Measurements from ENCODE around the gene CLEC16A.

The CLEC16A gene

GRCh38 chr16:11163761-11164261 lies 219.4 kb downstream of the CLEC16A start:
- DNase-seq: no peak
- in situ Hi-C loops (cut with HindIII; ENCODE audit: low pct_ligation_motif_present, low pct_unique_long_range_greater_than_20kb, low sequenced_read_pairs): no loop called here

- in situ Hi-C loops (cut with HindIII; ENCODE audit: low pct_ligation_motif_present, low pct_unique_long_range_greater_than_20kb, low sequenced_read_pairs): no loop called here
- DNase-seq: no peak
Observed at GRCh38 chr16:11164482-11165270, 220.3 kb downstream of the CLEC16A start.

DNA sequence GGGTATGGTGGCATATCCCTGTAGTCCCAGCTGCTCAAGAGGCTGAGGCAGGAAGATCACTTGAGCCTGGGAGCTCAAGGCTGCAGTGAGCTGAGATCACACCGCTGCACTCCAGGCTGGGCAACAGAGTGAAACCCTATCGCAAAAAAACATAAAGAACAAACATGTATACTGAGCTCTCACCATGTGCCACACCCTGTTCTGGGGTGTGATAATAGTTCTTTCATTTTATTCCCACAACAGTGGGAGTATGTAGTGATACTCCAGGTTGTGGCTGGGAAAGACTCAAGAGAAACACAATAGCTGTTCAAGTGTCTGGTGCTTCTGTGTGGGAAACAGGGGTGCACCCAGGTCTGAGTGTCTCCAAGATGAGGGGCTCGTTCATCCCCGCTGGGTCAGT lies 221.0 kb downstream of the CLEC16A start:
- DNase-seq: no peak
- in situ Hi-C loops (cut with HindIII; ENCODE audit: low pct_ligation_motif_present, low pct_unique_long_range_greater_than_20kb, low sequenced_read_pairs): no loop called here

- in situ Hi-C loops (cut with HindIII; ENCODE audit: low pct_ligation_motif_present, low pct_unique_long_range_greater_than_20kb, low sequenced_read_pairs): no loop called here
- no peak for DNase-seq
Observed at GRCh38 chr16:11165894-11166665, 221.7 kb downstream of the CLEC16A start.

- DNase-seq: no peak
Observed at GRCh38 chr16:11167581-11167980, 223.2 kb downstream of the CLEC16A start.

DNA sequence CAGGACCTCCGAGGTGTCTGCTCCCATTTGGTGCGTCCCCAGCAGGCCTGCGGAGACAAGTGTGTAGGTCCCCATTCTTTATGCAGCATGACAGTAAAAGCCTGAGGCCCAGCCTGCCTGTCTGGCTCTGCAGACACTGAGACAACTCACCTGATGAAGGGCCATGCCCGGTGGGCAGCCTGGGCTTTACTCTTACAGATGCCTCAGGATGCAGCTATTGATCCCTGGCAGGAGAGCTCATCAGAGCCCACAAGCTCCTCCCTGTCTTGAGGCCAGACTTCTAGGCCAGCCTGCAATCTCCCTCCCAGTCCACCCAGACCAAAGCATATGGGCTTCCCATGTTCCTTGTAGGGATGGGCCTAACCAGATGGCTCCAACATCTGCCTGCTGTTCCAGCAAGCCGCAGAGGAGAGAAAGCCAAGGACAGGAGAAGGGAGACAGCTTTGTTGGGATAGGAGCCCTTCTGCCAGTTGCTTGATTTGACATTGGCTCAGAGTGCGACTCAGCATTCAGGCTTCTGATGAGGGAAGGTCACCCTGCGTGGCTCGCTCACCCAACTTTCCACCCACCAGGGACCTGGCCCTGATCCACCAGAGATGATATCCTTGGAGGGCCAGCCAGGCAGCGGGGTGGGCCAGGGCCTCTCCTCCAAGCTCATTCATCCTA lies 224.2 kb downstream of the CLEC16A start:
- no peak for DNase-seq
- in situ Hi-C loops (cut with HindIII; ENCODE audit: low pct_ligation_motif_present, low pct_unique_long_range_greater_than_20kb, low sequenced_read_pairs): no loop called here

More at GRCh38 chr16:11167581-11167980, 223.2 kb downstream of the CLEC16A start:
- in situ Hi-C loops (cut with HindIII; ENCODE audit: low pct_ligation_motif_present, low pct_unique_long_range_greater_than_20kb, low sequenced_read_pairs): no loop called here

DNA sequence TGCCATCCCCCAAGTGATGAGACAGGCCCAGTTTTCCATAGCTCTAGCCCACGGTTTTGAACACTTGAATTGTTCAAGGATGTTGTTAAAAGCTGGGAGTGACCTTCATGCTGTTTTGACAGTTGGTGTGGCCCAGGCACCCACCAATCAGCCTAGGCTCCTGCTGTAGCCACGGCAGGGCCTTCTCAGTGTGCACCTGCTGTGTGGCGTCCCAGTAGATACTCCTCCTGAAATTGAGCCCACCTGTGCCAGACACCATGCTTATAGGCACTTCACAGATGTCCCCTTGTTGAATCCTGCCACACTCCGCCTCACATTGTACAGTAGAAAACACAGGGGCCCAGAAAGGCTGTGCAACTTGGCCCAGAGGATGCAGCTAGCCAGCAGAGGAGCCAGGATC lies 225.3 kb downstream of the CLEC16A start:
- in situ Hi-C loops (cut with HindIII; ENCODE audit: low pct_ligation_motif_present, low pct_unique_long_range_greater_than_20kb, low sequenced_read_pairs): no loop called here
- no peak for DNase-seq

DNA sequence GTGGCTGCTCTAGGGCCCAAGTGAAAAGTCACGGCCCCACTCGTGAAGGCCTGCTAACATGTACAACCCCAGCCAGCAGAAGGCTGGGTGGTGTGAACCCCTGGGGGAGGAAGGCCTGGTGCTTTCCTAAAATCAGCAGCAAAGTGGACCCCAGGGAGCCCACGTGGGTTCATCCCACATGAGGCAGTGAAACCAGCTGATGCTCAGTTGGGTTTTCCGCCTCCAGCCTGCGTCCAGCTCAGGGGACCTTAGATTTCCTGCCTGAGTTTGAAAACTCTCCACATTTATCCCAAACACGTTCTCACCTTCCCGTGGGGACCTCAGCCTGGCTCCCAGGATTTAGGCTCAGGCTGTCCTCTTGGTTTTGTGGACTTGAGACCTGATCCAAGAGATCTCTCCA lies 225.8 kb downstream of the CLEC16A start:
- in situ Hi-C loops (cut with HindIII; ENCODE audit: low pct_ligation_motif_present, low pct_unique_long_range_greater_than_20kb, low sequenced_read_pairs): no loop called here
- DNase-seq: no peak

DNA sequence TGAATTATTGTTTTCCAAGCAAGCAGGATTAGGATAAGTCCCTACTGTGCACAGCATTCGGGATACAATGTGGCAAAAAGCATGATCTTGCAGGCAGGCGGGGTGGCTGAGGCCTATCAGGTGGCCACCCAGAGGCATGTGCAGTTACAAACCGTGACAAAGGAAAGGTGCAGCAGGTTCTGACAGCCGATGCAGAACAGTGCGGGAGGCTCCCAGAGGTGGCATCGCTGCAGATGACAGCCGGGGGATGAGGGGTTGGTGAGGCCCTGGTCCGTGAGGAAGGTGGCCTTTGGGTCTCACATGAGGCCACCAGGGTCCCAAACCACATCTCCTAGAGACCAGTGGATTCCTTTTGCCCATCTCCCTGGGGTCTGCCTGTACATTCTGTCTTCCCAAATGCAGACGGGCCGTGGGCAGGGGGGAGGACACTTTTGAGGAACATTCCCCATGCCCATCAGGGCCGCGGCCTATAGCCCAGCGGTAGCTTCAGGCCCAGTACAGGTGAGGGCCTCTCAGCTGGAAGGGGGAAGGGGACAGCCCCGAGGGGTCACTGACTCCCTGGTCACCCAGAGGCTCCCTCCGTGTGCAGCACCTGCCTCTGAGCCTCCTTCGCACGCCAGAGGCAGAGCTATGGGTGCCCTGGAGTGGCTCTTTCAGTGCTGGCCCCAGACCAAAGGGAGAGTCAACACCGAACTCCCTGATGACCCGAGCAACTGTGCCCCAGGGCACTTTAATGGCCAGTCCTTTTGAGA lies 226.5 kb downstream of the CLEC16A start:
- no peak for DNase-seq
- in situ Hi-C loops (cut with HindIII; ENCODE audit: low pct_ligation_motif_present, low pct_unique_long_range_greater_than_20kb, low sequenced_read_pairs): no loop called here

- in situ Hi-C loops (cut with HindIII; ENCODE audit: low pct_ligation_motif_present, low pct_unique_long_range_greater_than_20kb, low sequenced_read_pairs): no loop called here
- DNase-seq: no peak
Observed at GRCh38 chr16:11171448-11171709, 227.0 kb downstream of the CLEC16A start.

GRCh38 chr16:11171757-11172299 lies 227.5 kb downstream of the CLEC16A start:
- in situ Hi-C loops (cut with HindIII; ENCODE audit: low pct_ligation_motif_present, low pct_unique_long_range_greater_than_20kb, low sequenced_read_pairs): no loop called here
- DNase-seq: no peak

- DNase-seq: no peak
- in situ Hi-C loops (cut with HindIII; ENCODE audit: low pct_ligation_motif_present, low pct_unique_long_range_greater_than_20kb, low sequenced_read_pairs): no loop called here
Observed at GRCh38 chr16:11173426-11173825, 229.1 kb downstream of the CLEC16A start.

DNA sequence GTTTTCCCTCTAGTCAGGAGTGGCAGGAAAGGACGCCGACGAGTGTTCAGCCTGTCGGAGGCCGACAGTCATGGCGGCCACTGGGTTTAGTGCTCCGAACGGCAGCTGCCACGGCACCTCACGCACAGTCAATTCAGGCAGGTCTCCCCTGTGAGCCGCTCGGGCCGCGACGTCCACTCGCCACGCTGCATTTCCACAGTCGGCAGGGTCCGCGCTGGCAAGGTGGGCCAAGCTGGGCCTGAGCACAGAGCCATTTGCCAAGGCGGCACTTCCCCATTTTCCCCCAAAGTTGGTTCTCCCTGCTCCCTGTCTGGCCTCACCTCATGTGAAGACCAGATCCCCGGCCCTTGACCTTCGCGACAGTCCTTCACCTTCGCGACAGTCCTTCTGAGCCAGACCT lies 229.8 kb downstream of the CLEC16A start:
- in situ Hi-C loops (cut with HindIII; ENCODE audit: low pct_ligation_motif_present, low pct_unique_long_range_greater_than_20kb, low sequenced_read_pairs): no loop called here
- DNase-seq: no peak

GRCh38 chr16:11175106-11175786 lies 230.9 kb downstream of the CLEC16A start:
- no peak for DNase-seq
- in situ Hi-C loops (cut with HindIII; ENCODE audit: low pct_ligation_motif_present, low pct_unique_long_range_greater_than_20kb, low sequenced_read_pairs): no loop called here

GRCh38 chr16:11175787-11176341 lies 231.5 kb downstream of the CLEC16A start:
- DNase-seq: no peak
- in situ Hi-C loops (cut with HindIII; ENCODE audit: low pct_ligation_motif_present, low pct_unique_long_range_greater_than_20kb, low sequenced_read_pairs): no loop called here

- in situ Hi-C loops (cut with HindIII; ENCODE audit: low pct_ligation_motif_present, low pct_unique_long_range_greater_than_20kb, low sequenced_read_pairs): no loop called here
Observed at GRCh38 chr16:11177578-11178160, 233.3 kb downstream of the CLEC16A start.

DNA sequence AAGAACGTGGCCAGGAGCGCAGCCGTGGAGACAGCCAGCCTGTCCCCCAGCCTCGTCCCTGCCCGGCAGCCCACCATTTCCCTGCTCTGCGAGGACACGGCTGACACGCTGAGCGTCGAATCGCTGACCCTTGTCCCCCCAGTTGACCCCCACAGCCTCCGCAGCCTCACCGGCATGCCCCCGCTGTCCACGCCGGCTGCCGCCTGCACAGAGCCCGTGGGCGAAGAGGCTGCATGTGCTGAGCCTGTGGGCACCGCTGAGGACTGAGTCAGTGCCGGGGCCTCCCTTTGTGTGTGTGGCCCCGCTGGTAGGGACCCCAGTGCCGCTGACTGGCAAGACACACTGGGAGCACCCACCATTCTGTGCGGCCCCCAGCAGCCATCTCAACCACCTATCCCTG lies 234.1 kb downstream of the CLEC16A start:
- no peak for DNase-seq
- in situ Hi-C loops (cut with HindIII; ENCODE audit: low pct_ligation_motif_present, low pct_unique_long_range_greater_than_20kb, low sequenced_read_pairs): no loop called here

More at GRCh38 chr16:11177578-11178160, 233.3 kb downstream of the CLEC16A start:
- no peak for DNase-seq

Data from ACHN (cell line).